Neural cell (in vitro differentiated cells): ENCODE results near the gene ITIH2. TPM values are rescaled to one million over a fixed set of nuclear protein-coding genes. Genes with fewer than 3 reads are reported as not detected.

Experiments
- H2AFZ ChIP-seq: fragments of 200-600, 300-800 bp; sonication (generic), shearing (Covaris generic); 2 replicates; pipeline ENCODE4 v1.6.0; 2014; ENCODE audit warnings: low read depth, mild to moderate bottlenecking, antibody characterized with exemption, low read length, moderate library complexity
- H3F3A ChIP-seq: fragments of 200-600 bp; shearing (Covaris generic); 2 replicates; pipeline ENCODE4 v1.6.1; 2016; ENCODE audit warnings: mild to moderate bottlenecking, moderate library complexity, mixed read lengths, antibody characterized with exemption, low read length; ENCODE audit not compliant: insufficient read depth, poor library complexity, severe bottlenecking
- H3K27ac ChIP-seq: fragments of 200-600, 300-800 bp; sonication (generic), shearing (Covaris generic); 2 replicates; pipeline ENCODE4 v1.5.1; 2014; ENCODE audit warnings: mild to moderate bottlenecking, low read length, moderate library complexity
- H3K27me3 ChIP-seq: fragments of 300-800, 200-600 bp; sonication (generic), shearing (Covaris generic); 2 replicates; pipeline ENCODE4 v1.6.0; 2014; ENCODE audit warnings: mild to moderate bottlenecking, low read depth, low read length, moderate library complexity; ENCODE audit not compliant: insufficient read depth
- H3K36me3 ChIP-seq: fragments of 300-800, 200-600 bp; sonication (generic), shearing (Covaris generic); 2 replicates; pipeline ENCODE4 v1.5.1; 2014; ENCODE audit warnings: mild to moderate bottlenecking, antibody characterized with exemption, low read length, moderate library complexity; ENCODE audit not compliant: insufficient read depth
- H3K4me2 ChIP-seq: fragments of 300-800, 200-600 bp; sonication (generic), shearing (Covaris generic); 2 replicates; pipeline ENCODE4 v1.6.0; 2014; ENCODE audit warnings: mild to moderate bottlenecking, low read length
- H3K4me3 ChIP-seq: fragments of 300-800, 200-600 bp; sonication (generic), shearing (Covaris generic); 2 replicates; pipeline ENCODE4 v1.5.1; 2014; ENCODE audit warnings: mild to moderate bottlenecking, low read length, moderate library complexity
- H3K79me2 ChIP-seq: fragments of 200-600 bp; shearing (Covaris generic); replicated peaks from 2 replicates; pipeline ENCODE4 v1.6.0; 2014; ENCODE audit warnings: mild to moderate bottlenecking, low read length, moderate library complexity; ENCODE audit not compliant: insufficient read depth
- H3K9ac ChIP-seq: fragments of 300-800, 200-600 bp; sonication (generic), shearing (Covaris generic); 2 replicates; pipeline ENCODE4 v1.6.1; 2016; ENCODE audit warnings: mild to moderate bottlenecking, low read length, mixed read lengths
- H3K9me2 ChIP-seq: fragments of 200-600 bp; shearing (Covaris generic); 2 replicates; pipeline ENCODE4 v1.6.1; 2016; ENCODE audit warnings: mild to moderate bottlenecking, low read length, mixed read lengths; ENCODE audit not compliant: insufficient read depth
- H3K9me3 ChIP-seq: fragments of 200-600, 300-800 bp; sonication (generic), shearing (Covaris generic); 2 replicates; pipeline ENCODE4 v1.6.1; 2016; ENCODE audit warnings: mild to moderate bottlenecking, mixed run types, low read length, moderate library complexity, mixed read lengths
- H4K20me1 ChIP-seq: fragments of 200-600 bp; shearing (Covaris generic); 2 replicates; pipeline ENCODE4 v1.6.1; 2016; ENCODE audit warnings: mild to moderate bottlenecking, mixed run types; ENCODE audit not compliant: insufficient read depth
- EP300 ChIP-seq: fragments of 450-650 bp; conservative IDR thresholded peaks from 2 replicates; pipeline ENCODE4 v1.6.1; 2014; ENCODE audit warnings: antibody characterized with exemption, mild to moderate bottlenecking, moderate library complexity; ENCODE audit not compliant: poor library complexity, severe bottlenecking
- EZH2 ChIP-seq: fragments of 200-600, 300-800 bp; shearing (Covaris generic), sonication (generic); IDR thresholded peaks from 2 replicates; pipeline ENCODE4 v1.6.1; 2014; ENCODE audit warnings: antibody characterized with exemption, low read length, borderline replicate concordance, mild to moderate bottlenecking; ENCODE audit not compliant: insufficient read depth, poor library complexity, severe bottlenecking
- MXI1 ChIP-seq: fragments of 450-650 bp; conservative IDR thresholded peaks from 2 replicates; pipeline ENCODE4 v1.6.1; 2014; ENCODE audit warnings: antibody characterized with exemption, mild to moderate bottlenecking; ENCODE audit not compliant: poor library complexity, severe bottlenecking
- POLR2AphosphoS5 ChIP-seq: IDR thresholded peaks from 2 replicates; pipeline ENCODE4 v1.6.1; 2012
- RAD21 ChIP-seq: fragments of 450-650 bp; conservative IDR thresholded peaks from 2 replicates; pipeline ENCODE4 v1.6.1; 2014; ENCODE audit warnings: antibody characterized with exemption, mild to moderate bottlenecking, moderate library complexity
- SMC3 ChIP-seq: fragments of 450-650 bp; conservative IDR thresholded peaks from 2 replicates; pipeline ENCODE4 v1.6.1; 2014; ENCODE audit warnings: antibody characterized with exemption, mild to moderate bottlenecking, moderate library complexity; ENCODE audit not compliant: poor library complexity
- TAF1 ChIP-seq: IDR thresholded peaks from 2 replicates; pipeline ENCODE4 v1.6.1; 2012; ENCODE audit warnings: low read depth
- polyA plus RNA-seq: library from polyadenylated mRNA; depleted of rRNA; stranded (reverse); fragments of >200 nt; gene quantifications from 2 replicates; pipeline ENCODE4 v1.2.3, GENCODE V29; 2014
- TF ChIP-seq, protein P1 (sequence below): IDR thresholded peaks from 2 replicates; pipeline ENCODE4 v1.6.1; 2012; ENCODE audit warnings: borderline replicate concordance
- TF ChIP-seq, protein P2 (sequence below): fragments of 450-650 bp; IDR thresholded peaks from 2 replicates; pipeline ENCODE4 v1.5.1; 2014; ENCODE audit warnings: antibody characterized with exemption, mild to moderate bottlenecking, moderate library complexity; ENCODE audit not compliant: poor library complexity, severe bottlenecking

ITIH2 gene
- polyA plus RNA-seq, 1 donor from 2014 or later: not detected

DNA sequence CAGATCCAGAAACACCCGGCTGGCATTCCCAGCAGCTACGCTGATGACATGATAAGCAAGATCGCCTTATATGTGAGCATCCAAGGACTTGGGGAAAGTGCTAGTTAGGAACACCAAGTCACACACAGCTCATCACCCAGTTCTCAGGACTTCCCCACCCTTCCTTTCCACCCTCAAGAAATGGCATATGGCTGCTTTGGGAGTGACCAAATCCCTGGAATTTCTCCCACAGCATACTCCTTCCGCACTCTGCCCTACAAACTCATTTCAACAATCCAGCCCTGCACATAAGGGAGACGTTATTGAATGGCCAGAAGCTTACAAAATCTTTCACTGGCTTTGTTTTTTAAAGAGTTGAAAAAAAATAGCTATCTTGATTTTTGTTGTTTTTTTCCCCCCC, 40.6 kb upstream of the ITIH2 start:
- no peak overlapping the region for H3K4me3 ChIP-seq
- peaks cover 34% of the 10 kb centered on the region for H3K27me3 ChIP-seq
- H2AFZ ChIP-seq: no peak overlapping the region
- H3K9me3 ChIP-seq: no peaks in the 10 kb centered on the region
- no peaks in the 10 kb centered on the region for H3F3A ChIP-seq
- H3K9me2 ChIP-seq: no peaks in the 10 kb centered on the region
- H3K4me2 ChIP-seq: no peak overlapping the region
- no peak overlapping the region for H3K9ac ChIP-seq
- no peak overlapping the region for H3K27ac ChIP-seq
- no peaks in the 10 kb centered on the region for H3K36me3 ChIP-seq
- H4K20me1 ChIP-seq: no peaks in the 10 kb centered on the region
- no peak for TF ChIP-seq TAF1
- TF ChIP-seq EZH2: no peak
- TF ChIP-seq RAD21: no peak
- TF ChIP-seq, protein P1, sequence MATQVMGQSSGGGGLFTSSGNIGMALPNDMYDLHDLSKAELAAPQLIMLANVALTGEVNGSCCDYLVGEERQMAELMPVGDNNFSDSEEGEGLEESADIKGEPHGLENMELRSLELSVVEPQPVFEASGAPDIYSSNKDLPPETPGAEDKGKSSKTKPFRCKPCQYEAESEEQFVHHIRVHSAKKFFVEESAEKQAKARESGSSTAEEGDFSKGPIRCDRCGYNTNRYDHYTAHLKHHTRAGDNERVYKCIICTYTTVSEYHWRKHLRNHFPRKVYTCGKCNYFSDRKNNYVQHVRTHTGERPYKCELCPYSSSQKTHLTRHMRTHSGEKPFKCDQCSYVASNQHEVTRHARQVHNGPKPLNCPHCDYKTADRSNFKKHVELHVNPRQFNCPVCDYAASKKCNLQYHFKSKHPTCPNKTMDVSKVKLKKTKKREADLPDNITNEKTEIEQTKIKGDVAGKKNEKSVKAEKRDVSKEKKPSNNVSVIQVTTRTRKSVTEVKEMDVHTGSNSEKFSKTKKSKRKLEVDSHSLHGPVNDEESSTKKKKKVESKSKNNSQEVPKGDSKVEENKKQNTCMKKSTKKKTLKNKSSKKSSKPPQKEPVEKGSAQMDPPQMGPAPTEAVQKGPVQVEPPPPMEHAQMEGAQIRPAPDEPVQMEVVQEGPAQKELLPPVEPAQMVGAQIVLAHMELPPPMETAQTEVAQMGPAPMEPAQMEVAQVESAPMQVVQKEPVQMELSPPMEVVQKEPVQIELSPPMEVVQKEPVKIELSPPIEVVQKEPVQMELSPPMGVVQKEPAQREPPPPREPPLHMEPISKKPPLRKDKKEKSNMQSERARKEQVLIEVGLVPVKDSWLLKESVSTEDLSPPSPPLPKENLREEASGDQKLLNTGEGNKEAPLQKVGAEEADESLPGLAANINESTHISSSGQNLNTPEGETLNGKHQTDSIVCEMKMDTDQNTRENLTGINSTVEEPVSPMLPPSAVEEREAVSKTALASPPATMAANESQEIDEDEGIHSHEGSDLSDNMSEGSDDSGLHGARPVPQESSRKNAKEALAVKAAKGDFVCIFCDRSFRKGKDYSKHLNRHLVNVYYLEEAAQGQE: no peak
- TF ChIP-seq MXI1: no peak
- TF ChIP-seq, protein P2, sequence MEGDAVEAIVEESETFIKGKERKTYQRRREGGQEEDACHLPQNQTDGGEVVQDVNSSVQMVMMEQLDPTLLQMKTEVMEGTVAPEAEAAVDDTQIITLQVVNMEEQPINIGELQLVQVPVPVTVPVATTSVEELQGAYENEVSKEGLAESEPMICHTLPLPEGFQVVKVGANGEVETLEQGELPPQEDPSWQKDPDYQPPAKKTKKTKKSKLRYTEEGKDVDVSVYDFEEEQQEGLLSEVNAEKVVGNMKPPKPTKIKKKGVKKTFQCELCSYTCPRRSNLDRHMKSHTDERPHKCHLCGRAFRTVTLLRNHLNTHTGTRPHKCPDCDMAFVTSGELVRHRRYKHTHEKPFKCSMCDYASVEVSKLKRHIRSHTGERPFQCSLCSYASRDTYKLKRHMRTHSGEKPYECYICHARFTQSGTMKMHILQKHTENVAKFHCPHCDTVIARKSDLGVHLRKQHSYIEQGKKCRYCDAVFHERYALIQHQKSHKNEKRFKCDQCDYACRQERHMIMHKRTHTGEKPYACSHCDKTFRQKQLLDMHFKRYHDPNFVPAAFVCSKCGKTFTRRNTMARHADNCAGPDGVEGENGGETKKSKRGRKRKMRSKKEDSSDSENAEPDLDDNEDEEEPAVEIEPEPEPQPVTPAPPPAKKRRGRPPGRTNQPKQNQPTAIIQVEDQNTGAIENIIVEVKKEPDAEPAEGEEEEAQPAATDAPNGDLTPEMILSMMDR: no peak
- no peak for TF ChIP-seq EP300
- no peak for TF ChIP-seq SMC3
- TF ChIP-seq POLR2AphosphoS5: no peak
- H3K79me2 ChIP-seq: no peaks in the 10 kb centered on the region

DNA sequence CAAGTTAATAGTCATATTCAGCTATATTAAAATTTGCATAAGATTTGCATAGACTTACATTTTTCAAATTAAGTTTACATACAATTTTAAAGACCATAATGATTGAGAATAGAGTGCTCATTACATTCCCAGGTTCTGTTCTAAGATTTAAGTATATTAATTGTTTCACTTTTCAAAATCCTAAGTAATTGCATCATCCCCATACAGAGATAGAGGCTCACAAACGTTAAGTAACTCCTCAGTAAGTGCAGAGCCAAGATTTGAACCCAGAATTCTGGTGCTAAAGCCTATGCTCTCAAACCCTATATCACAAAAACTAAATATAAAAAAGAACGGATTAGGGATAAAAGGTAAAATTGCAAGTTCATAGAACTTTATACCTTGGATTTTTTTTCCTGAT, 38.4 kb upstream of the ITIH2 start:
- H3K9me2 ChIP-seq: no peaks in the 10 kb centered on the region
- no peak overlapping the region for H3K4me2 ChIP-seq
- H3K9ac ChIP-seq: no peak overlapping the region
- H3F3A ChIP-seq: no peaks in the 10 kb centered on the region
- TF ChIP-seq POLR2AphosphoS5 (no peak), RAD21 (no peak), SMC3 (no peak), MXI1 (no peak), EP300 (no peak), TAF1 (no peak), EZH2 (no peak)
- TF ChIP-seq, protein P1: no peak
- TF ChIP-seq, protein P2: no peak
- peaks cover 51% of the 10 kb centered on the region for H3K27me3 ChIP-seq
- H3K79me2 ChIP-seq: no peaks in the 10 kb centered on the region
- H4K20me1 ChIP-seq: no peaks in the 10 kb centered on the region
- no peaks in the 10 kb centered on the region for H3K36me3 ChIP-seq
- no peak overlapping the region for H2AFZ ChIP-seq
- H3K4me3 ChIP-seq: no peak overlapping the region
- H3K27ac ChIP-seq: no peak overlapping the region
- no peaks in the 10 kb centered on the region for H3K9me3 ChIP-seq
